HepG2 (cell line): ENCODE results near the gene EIF5A. TPM values are rescaled to one million over a fixed set of nuclear protein-coding genes. Genes with fewer than 3 reads are reported as not detected.

Source experiments
- ATAC-seq: fragments of 200-7000 bp; cut with Tn5 transposase; 3 replicates; pipeline ENCODE4 v1.9.1; 2020; ENCODE audit warnings: mild to moderate bottlenecking, moderate library complexity
- Bru-seq: library from RNA; stranded (reverse); fragments of 400-500 nt; gene quantifications from one replicate; lab custom pipeline; 2021; lab: Mats Ljungman, UMichigan
- BruChase-seq, 2 experiments: library from RNA; stranded (reverse); fragments of 400-500 nt; gene quantifications; one replicate each; lab custom pipeline; 2021; lab: Mats Ljungman, UMichigan
- BruUV-seq: library from RNA; stranded (reverse); fragments of 400-500 nt; replicated peaks from 2 replicates; lab custom pipeline; 2021; lab: Mats Ljungman, UMichigan
- CTCF ChIA-PET: fragments of 300-600 bp; formaldehyde crosslinking; extraction: SDS; loops from one replicate; lab custom pipeline; 2021; ENCODE audit warnings: low total read pairs, inconsistent platforms, low intra/inter-chr PET ratio; lab: Yijun Ruan, JAX
- POLR2A ChIA-PET: fragments of 350-600 bp; sonication (Branson Sonifier 250); formaldehyde crosslinking; loops from one replicate; lab custom pipeline; 2020; ENCODE audit warnings: antibody characterized with exemption, inconsistent platforms; lab: Yijun Ruan, JAX
- DNase-seq: peaks from one replicate; pipeline ENCODE4 v3.0.0-alpha.2; 2015; ENCODE audit warnings: low spot score
- FAIRE-seq: peaks from 3 replicates; lab custom pipeline; 2011; peaks lifted over from hg19 to GRCh38; lab: Jason Lieb, UNC
- H2AFZ ChIP-seq: one replicate; pipeline ENCODE4 v1.6.1; 2011; ENCODE audit warnings: low read length, inconsistent platforms
- H3K27ac ChIP-seq: fragments of 300-600 bp; 3 replicates; pipeline ENCODE4 v1.8.0; 2011; ENCODE audit warnings: mixed run types, mild to moderate bottlenecking, mixed read lengths, low read length, inconsistent platforms; ENCODE audit not compliant: insufficient read depth; ENCODE audit errors: extremely low read length
- H3K27me3 ChIP-seq, 2 experiments: fragments of 200-600 bp in 1 of 2; 2 replicates in 1 of 2; 3 replicates in 1 of 2; pipeline versions ENCODE4 v1.6.0 to v1.8.0; 2011; ENCODE audit warnings: low read length in 2 of 2, mild to moderate bottlenecking in 2 of 2, moderate library complexity in 2 of 2, inconsistent platforms in 1 of 2; ENCODE audit not compliant: insufficient read depth in 2 of 2, control insufficient read depth in 1 of 2
- H3K36me3 ChIP-seq, 2 experiments: fragments of 200-600 bp in 1 of 2; replicated peaks in 1 of 2; 2 replicates in 1 of 2; 3 replicates in 1 of 2; pipeline versions ENCODE4 v1.5.1 to v1.8.0; 2011; ENCODE audit warnings: low read length in 2 of 2, inconsistent platforms in 1 of 2; ENCODE audit not compliant: insufficient read depth in 2 of 2, control insufficient read depth in 1 of 2
- H3K4me1 ChIP-seq: 2 replicates; pipeline ENCODE4 v1.5.1; 2012; ENCODE audit warnings: low read length, inconsistent platforms; ENCODE audit not compliant: insufficient read depth
- H3K4me2 ChIP-seq: 2 replicates; pipeline ENCODE4 v1.6.0; 2011; ENCODE audit warnings: low read depth, low read length, inconsistent platforms
- H3K4me3 ChIP-seq, 3 experiments: fragments of 200-600 bp in 1 of 3; sonication (generic), shearing (Covaris generic) in 1 of 3; replicated peaks in 1 of 3; 2 replicates each; pipeline ENCODE4 v1.5.1; 2011 to 2016; ENCODE audit warnings: low read length in 3 of 3, inconsistent platforms in 2 of 3, low read depth in 2 of 3, mild to moderate bottlenecking in 2 of 3, control low read depth in 1 of 3, mixed read lengths in 1 of 3; ENCODE audit not compliant: insufficient read depth in 1 of 3
- H3K79me2 ChIP-seq: one replicate; pipeline ENCODE4 v1.6.1; 2011; ENCODE audit warnings: low read length, inconsistent platforms; ENCODE audit not compliant: insufficient read depth
- H3K9ac ChIP-seq: 2 replicates; pipeline ENCODE4 v1.6.0; 2011; ENCODE audit warnings: mild to moderate bottlenecking, low read depth, low read length, inconsistent platforms; ENCODE audit not compliant: insufficient read depth
- H3K9me3 ChIP-seq: 2 replicates; pipeline ENCODE4 v1.5.1; 2012; ENCODE audit warnings: mild to moderate bottlenecking, low read length
- H4K20me1 ChIP-seq: 2 replicates; pipeline ENCODE4 v1.6.0; 2011; ENCODE audit warnings: inconsistent platforms, mild to moderate bottlenecking, low read length, moderate library complexity; ENCODE audit not compliant: insufficient read depth
- ARID3A ChIP-seq: IDR thresholded peaks from 2 replicates; pipeline ENCODE4 v1.6.1; 2012; ENCODE audit warnings: low read depth, low read length, improper control_type of control experiment
- DPF2 ChIP-seq: sonication (generic); formaldehyde crosslinking; IDR thresholded peaks from 2 replicates; pipeline ENCODE4 v1.4.0; 2020; ENCODE audit warnings: mild to moderate bottlenecking, low read depth, missing genetic modification reagents, borderline replicate concordance
- HOXD1 ChIP-seq: sonication (generic); formaldehyde crosslinking; IDR thresholded peaks from 2 replicates; pipeline ENCODE4 v1.5.0; 2020; ENCODE audit warnings: missing genetic modification reagents
- KDM4B ChIP-seq: sonication (generic); formaldehyde crosslinking; IDR thresholded peaks from 2 replicates; pipeline ENCODE4 v1.4.0; 2020; ENCODE audit warnings: missing genetic modification reagents
- SMAD9 ChIP-seq: sonication (generic); formaldehyde crosslinking; IDR thresholded peaks from 2 replicates; pipeline ENCODE4 v1.5.1; 2020; ENCODE audit warnings: mild to moderate bottlenecking, missing genetic modification reagents
- ZNF329 ChIP-seq: sonication (generic); formaldehyde crosslinking; IDR thresholded peaks from 2 replicates; pipeline ENCODE4 v1.9.0; 2021; ENCODE audit warnings: low read depth, mild to moderate bottlenecking, missing genetic modification reagents
- ZNF460 ChIP-seq: sonication (generic); formaldehyde crosslinking; IDR thresholded peaks from 2 replicates; pipeline ENCODE4 v1.5.1; 2020; ENCODE audit warnings: missing genetic modification reagents, mild to moderate bottlenecking, borderline replicate concordance
- ZNF558 ChIP-seq: sonication (generic); formaldehyde crosslinking; IDR thresholded peaks from 2 replicates; pipeline ENCODE4 v1.9.0; 2022; ENCODE audit warnings: mild to moderate bottlenecking, missing genetic modification reagents, borderline replicate concordance
- ZNF839 ChIP-seq: sonication (generic); formaldehyde crosslinking; IDR thresholded peaks from 2 replicates; pipeline ENCODE4 v1.4.0; 2020; ENCODE audit warnings: missing genetic modification reagents, mild to moderate bottlenecking, borderline replicate concordance
- WGBS: methylation state at CpG from one replicate; pipeline ENCODE4 v1.1.6; 2017; ENCODE audit warnings: low lambda C conversion rate; 5-methylcytosine and 5-hydroxymethylcytosine counted together
- in situ Hi-C: cut with HindIII; loops from 2 replicates; pipeline ENCODE4 v1.10.0; 2017; ENCODE audit warnings: low pct_unique_long_range_greater_than_20kb; ENCODE audit not compliant: extremely low pct_ligation_motif_present
- intact Hi-C: fragments of 100-400 bp; cut with micrococcal nuclease; formaldehyde crosslinking; loops from one replicate; pipeline ENCODE4 v1.10.0; 2022; ENCODE audit not compliant: unreplicated experiment
- long read RNA-seq, 2 experiments: library from RNA in 1 of 2; library from polyadenylated mRNA in 1 of 2; stranded (forward) in 1 of 2; unstranded in 1 of 2; transcript quantifications; one replicate each; pipeline ENCODE4 v2.0.0, GENCODE V29; 2019 to 2022
- polyA minus RNA-seq, 3 experiments: library from RNA; depleted of rRNA, polyadenylated mRNA; stranded (reverse); fragments of >200 nt; gene quantifications; 2 replicates each; pipeline ENCODE4 v1.2.3, GENCODE V29; 2011; ENCODE audit warnings: low replicate concordance in 1 of 3
- polyA plus RNA-seq, 8 experiments: library from polyadenylated mRNA; depleted of rRNA in 3 of 8; stranded (reverse) in 7 of 8; unstranded in 1 of 8; fragments of >200 nt; fragmentation: Illumina TruSeq in 4 of 8; extraction: Trizol in 4 of 8; gene quantifications; 2 replicates each; pipeline versions ENCODE4 v1.2.1 to v1.2.3, GENCODE V29; 2011 to 2016; ENCODE audit warnings: low read depth in 4 of 8, missing spikeins in 1 of 8, mixed read lengths in 1 of 8; ENCODE audit not compliant: insufficient read depth in 1 of 8
- total RNA-seq, 5 experiments: library from RNA; depleted of rRNA; stranded (reverse); fragments of >200 nt; fragmentation: Illumina TruSeq; extraction: Trizol; gene quantifications; 2 replicates each; pipeline ENCODE4 v1.2.3, GENCODE V29; 2016; ENCODE audit warnings: low read depth in 1 of 5

EIF5A gene
- 319 and 367 TPM in 2 replicates for total RNA-seq (2016; rRNA removed; fragmentation: Illumina TruSeq; extraction: Trizol)
- total RNA-seq (2016; cell fraction: cytosol; rRNA removed; fragmentation: Illumina TruSeq; extraction: Trizol; ENCODE audit: low read depth): 181 and 202 TPM in 2 replicates
- 326 and 331 TPM in 2 replicates for total RNA-seq (2016; cell fraction: insoluble cytoplasmic fraction; rRNA removed; fragmentation: Illumina TruSeq; extraction: Trizol)
- 297 and 318 TPM in 2 replicates for total RNA-seq (2016; cell fraction: membrane; rRNA removed; fragmentation: Illumina TruSeq; extraction: Trizol)
- total RNA-seq (2016; cell fraction: nucleus; rRNA removed; fragmentation: Illumina TruSeq; extraction: Trizol): 155 and 177 TPM in 2 replicates
- 280 and 337 TPM in 2 replicates for polyA plus RNA-seq (2011; rRNA removed)
- polyA plus RNA-seq (2011; cell fraction: cytosol; rRNA removed): 359 and 386 TPM in 2 replicates
- 222 and 229 TPM in 2 replicates for polyA plus RNA-seq (2011; cell fraction: nucleus; rRNA removed)
- 346 and 360 TPM in 2 replicates for polyA plus RNA-seq (2012)
- polyA plus RNA-seq (2016; cell fraction: cytosol; fragmentation: Illumina TruSeq; extraction: Trizol; ENCODE audit: low read depth): 332 and 358 TPM in 2 replicates
- 655 and 754 TPM in 2 replicates for polyA plus RNA-seq (2016; cell fraction: insoluble cytoplasmic fraction; fragmentation: Illumina TruSeq; extraction: Trizol; ENCODE audit: low read depth)
- 458 and 466 TPM in 2 replicates for polyA plus RNA-seq (2016; cell fraction: membrane; fragmentation: Illumina TruSeq; extraction: Trizol; ENCODE audit: low read depth)
- 478 and 490 TPM in 2 replicates for polyA plus RNA-seq (2016; cell fraction: nucleus; fragmentation: Illumina TruSeq; extraction: Trizol; ENCODE audit: insufficient read depth, low read depth)
- 353 and 1,132 TPM in 2 replicates for polyA minus RNA-seq (2011; rRNA and poly(A)+ RNA removed; ENCODE audit: low replicate concordance)
- 190 and 222 TPM in 2 replicates for polyA minus RNA-seq (2011; cell fraction: cytosol; rRNA and poly(A)+ RNA removed)
- polyA minus RNA-seq (2011; cell fraction: nucleus; rRNA and poly(A)+ RNA removed): 105 and 111 TPM in 2 replicates
- Bru-seq, nascent RNA: percentile 97 among the genes with signal in this experiment
- percentile 99 among the genes with signal in this experiment for BruChase-seq, experiment 1, labeled RNA remaining after a 6-hour chase
- percentile 99 among the genes with signal in this experiment for BruChase-seq, experiment 2, labeled RNA remaining after a 2-hour chase
- long read RNA-seq, experiment 1, transcript EIF5A-201 (6 exons, 1,256 nt): minor isoform, 5 of 764 reads
- long read RNA-seq, experiment 1, transcript EIF5A-205 (6 exons, 1,271 nt): minor isoform, 61 of 764 reads
- long read RNA-seq, experiment 1, transcript EIF5A-202 (6 exons, 1,511 nt): major isoform, 500 of 764 reads
- long read RNA-seq, experiment 1, partial matches to known transcripts: 171 of 764 reads
- long read RNA-seq, experiment 1, other reads (novel, unspliced or antisense): 18 of 764 reads
- long read RNA-seq, experiment 2, transcript EIF5A-208 (6 exons, 1,089 nt): minor isoform, 6 of 1,586 reads
- long read RNA-seq, experiment 2, transcript EIF5A-202 (6 exons, 1,511 nt): major isoform, 1,091 of 1,586 reads
- long read RNA-seq, experiment 2, transcript EIF5A-201 (6 exons, 1,256 nt): minor isoform, 6 of 1,586 reads
- long read RNA-seq, experiment 2, transcript EIF5A-205 (6 exons, 1,271 nt): minor isoform, 42 of 1,586 reads
- long read RNA-seq, experiment 2, partial matches to known transcripts: 116 of 1,586 reads
- long read RNA-seq, experiment 2, other reads (novel, unspliced or antisense): 314 of 1,586 reads

GRCh38 chr17:7306911-7307685 is at the start of gene EIF5A:
EIF5A (plus strand) TSS chr17:7307628; CDS start chr17:7309636, 2,008 bp downstream.
- DNase-seq (peak; percentile 100), ATAC-seq (peak; percentile 80), FAIRE-seq (peak; percentile 100)
- Histone ChIP-seq H3K9ac (peak within 1 kb of the TSS; percentile 94), H3K4me3 (peak within 1 kb of the TSS; percentile 64 to 84 (median 77)), H3K27me3 (no peaks in the 10 kb centered on the region), H3K27ac (peak within 1 kb of the TSS; percentile 96), H3K9me3 (no peaks in the 10 kb centered on the region), H2AFZ (no peak within 1 kb of the TSS), H3K36me3 (peaks cover 14 to 27% of the 10 kb centered on the region in 2 experiments), H3K4me1 (peaks cover 38% of the 10 kb centered on the region), H4K20me1 (peaks cover 37% of the 10 kb centered on the region), H3K4me2 (peak within 1 kb of the TSS; percentile 90), H3K79me2 (peaks cover 40% of the 10 kb centered on the region)
- intact Hi-C loops (no loop called here), in situ Hi-C loops (no loop called here)
- TSS peak; percentile 76 for BruUV-seq
- CTCF ChIA-PET: no interaction called here
- POLR2A ChIA-PET: no interaction called here
- WGBS: 1% methylated on average over 11 of the region's 64 CpGs
- TF ChIP-seq ZNF558 (CRISPR knock-in tag) (no peak), HOXD1 (CRISPR knock-in tag) (no peak), ARID3A (peak; percentile 35; the same call in 1 of the 2 replicates), KDM4B (CRISPR knock-in tag) (0 out of 2 replicates have a peak, but pooled peaks have one; percentile 15), ZNF839 (CRISPR knock-in tag) (no peak), ZNF460 (CRISPR knock-in tag) (no peak), ZNF329 (CRISPR knock-in tag) (no peak), SMAD9 (0 out of 2 replicates have a peak, but pooled peaks have one; percentile 44), DPF2 (no peak)
